CD4-positive, alpha-beta T cell treated with Interleukin-17A for 1 hour (primary cell): ENCODE results near the gene FAM168B.
A peak's percentile ranks its signal among the peaks of the same experiment; 100 is the strongest.

Experiments
- DNase-seq: peaks from one replicate; pipeline ENCODE4 v3.0.0-alpha.2; 2020

The FAM168B gene

GRCh38 chr2:131054488-131054887 lies 38.8 kb downstream of the FAM168B start:
- DNase-seq: no peak

DNA sequence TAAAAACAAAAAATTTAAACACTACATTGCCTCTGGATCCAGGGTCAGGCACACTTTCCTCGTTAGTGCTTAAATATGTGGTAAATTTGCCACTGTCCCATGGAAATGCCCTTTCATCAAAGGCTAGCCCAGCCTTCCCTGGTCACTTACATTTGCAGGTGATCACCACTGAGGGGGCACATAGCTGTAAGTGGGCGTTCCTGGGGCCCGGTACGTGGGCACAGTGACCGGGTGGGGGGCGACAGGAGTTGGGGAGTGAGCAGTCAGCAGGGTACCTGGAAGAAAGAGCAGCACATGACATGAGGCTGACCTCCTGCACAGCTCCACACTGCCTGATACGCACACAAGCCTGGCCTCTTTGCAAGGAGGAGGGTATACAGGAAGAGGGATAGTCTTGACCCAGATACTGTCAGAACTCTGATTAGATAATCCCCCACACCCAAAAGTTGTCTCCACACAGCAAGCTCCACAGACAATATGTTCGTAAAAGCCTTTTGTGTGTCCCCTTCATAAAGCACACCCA lies 40.5 kb downstream of the FAM168B start:
- DNase-seq: no peak

- DNase-seq: no peak
These were observed 42.4 kb downstream of the FAM168B start for GRCh38 chr2:131050896-131051295.

DNA sequence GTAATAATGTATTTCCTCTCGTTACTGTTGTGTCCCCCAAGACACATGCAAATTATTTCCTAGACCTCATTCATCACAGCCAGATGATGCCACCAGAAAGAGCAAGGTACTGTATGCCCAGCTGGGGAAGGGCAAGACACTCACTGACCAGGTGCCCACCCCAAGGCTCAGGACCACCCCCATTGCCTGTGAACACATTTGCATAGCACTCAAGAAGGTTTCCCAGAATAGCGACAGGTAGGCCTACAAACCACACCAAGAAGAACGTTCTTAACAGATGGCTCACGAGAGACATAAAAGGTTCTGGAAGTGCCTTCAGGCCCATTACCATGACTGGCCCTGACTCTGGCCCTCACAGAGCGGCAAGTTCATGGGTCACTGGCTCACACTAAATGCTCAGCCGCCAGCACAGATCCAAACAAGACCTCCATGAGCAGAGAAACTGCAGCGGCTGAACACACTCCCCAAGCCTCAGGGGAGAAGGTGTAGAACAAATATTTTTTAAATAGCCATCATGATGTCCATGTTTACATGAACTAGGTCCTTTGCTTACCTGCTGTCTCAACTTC lies 44.0 kb downstream of the FAM168B start:
- DNase-seq: no peak

DNA sequence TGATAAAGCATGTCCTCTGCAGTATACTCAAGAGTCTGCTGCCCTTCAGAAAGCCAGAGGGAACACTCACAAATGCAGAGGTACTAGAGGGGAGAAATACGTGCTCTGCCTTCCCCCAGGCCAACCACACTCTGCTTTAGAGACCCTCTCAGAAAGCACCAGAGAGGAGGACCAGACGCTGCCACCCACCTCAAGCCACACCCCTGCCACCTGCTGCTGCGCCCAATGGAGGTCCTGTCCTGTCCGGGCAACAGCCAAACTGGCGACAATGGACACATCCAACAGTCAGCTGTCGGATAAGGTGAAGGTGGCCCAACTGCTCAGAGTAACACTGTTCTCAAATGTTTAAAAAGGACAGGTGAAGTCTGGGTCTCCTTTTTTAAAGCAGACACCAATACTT lies 44.6 kb downstream of the FAM168B start:
- DNase-seq: no peak

GRCh38 chr2:131047920-131048560 lies 45.2 kb downstream of the FAM168B start:
- no peak for DNase-seq

- no peak for DNase-seq
These were observed 46.2 kb downstream of the FAM168B start for GRCh38 chr2:131046918-131047652.

DNA sequence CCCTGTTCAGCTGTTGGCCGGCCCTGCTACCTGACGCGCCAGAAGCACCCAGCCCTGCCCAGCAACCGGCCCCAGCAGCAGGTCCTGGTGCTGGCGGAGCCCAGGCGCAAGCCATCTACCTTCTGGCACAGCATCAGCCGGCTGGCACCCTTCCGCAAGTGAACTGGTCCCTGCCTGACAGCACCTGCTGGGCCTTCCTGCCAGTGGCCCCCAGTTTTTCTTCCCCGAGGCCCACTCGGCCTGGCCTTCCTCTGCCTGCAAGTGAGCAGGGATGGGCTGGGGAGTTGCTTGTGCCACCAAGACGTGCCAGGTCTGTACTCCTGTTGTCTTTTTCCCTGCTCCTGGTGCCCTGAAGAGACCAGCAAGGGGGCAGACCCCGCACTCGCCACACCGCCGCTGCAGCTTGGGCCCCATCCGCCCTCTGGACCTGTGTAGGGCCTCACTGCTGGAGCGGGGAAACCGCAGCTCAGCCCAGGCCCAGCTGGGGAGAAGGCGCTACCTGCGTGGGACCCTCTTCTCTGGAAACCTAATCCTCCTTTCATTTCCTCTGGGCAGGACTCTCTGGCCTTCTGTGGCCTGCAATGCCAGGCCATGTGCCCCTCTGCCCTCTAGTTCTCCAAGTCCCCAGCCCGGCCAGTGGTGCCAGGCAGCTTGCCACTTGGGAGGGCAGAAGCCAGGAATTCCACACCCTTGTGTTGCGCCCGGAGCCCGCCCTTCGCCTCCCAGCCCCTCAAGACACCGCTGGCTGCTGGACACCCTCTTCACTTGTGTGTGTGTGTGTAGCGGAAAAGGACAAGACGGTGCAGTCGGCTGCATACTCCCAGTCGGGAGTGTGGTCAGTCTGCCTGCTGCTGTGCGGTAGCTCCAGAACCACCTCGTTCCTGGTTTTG lies 47.0 kb downstream of the FAM168B start:
- DNase-seq: no peak

GRCh38 chr2:131045286-131046027 lies 47.8 kb downstream of the FAM168B start:
- DNase-seq: no peak

DNA sequence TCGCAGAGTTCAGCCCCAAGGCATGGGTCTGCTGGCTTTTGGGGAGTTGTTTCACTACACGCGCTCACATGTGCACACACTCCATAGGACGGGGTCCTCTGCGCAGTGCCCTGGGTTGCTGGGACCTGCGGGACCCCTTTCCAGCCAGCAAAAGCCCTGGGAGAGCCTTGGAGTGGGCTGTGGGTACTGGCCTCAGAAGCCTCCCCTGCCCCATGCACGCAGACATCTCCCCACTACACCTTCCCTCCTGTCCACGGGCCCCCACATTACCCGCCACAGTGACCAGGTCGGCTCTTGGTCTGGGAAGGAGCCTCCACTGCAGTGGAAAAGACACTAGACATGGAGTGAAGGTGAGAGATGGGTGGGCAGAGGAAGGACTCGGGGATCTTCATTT lies 48.5 kb downstream of the FAM168B start:
- DNase-seq: no peak

DNA sequence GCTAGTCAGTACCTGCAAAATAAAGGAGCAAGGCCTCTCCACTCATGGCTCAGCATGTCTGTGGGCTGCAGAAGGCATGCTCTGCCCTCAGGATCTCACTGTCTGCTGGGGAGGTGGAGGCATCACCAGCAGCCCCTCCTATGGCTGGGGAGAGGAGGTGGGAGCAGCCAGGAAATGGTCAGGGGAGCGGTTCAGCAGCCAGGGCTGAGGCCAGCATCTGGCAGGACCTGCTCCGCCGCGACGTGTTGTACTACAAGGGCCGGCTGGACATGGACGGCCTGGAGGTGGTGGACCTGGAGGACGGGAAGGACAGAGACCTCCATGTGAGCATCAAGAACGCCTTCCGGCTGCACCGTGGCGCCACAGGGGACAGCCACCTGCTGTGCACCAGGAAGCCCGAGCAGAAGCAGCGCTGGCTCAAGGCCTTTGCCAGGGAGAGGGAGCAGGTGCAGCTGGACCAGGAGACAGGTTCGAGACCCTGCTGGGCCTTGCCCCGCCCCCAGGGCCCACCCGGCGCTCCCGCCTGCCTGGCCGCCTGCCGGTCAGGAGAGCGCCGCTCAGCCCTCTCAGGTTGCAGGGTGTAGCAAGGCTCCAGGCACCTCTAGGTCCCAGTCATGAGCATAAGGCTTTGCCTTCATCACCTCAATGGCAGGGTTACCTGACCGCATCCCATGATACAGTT lies 49.0 kb downstream of the FAM168B start:
- DNase-seq: no peak

- DNase-seq: no peak
These were observed 49.8 kb downstream of the FAM168B start for GRCh38 chr2:131043199-131044074.

- no peak for DNase-seq
These were observed 51.0 kb downstream of the FAM168B start for GRCh38 chr2:131042148-131042775.

GRCh38 chr2:131041402-131042147 lies 51.7 kb downstream of the FAM168B start:
- DNase-seq: peak; percentile 5

GRCh38 chr2:131040661-131041401 lies 52.4 kb downstream of the FAM168B start:
- peak; percentile 9 for DNase-seq

DNA sequence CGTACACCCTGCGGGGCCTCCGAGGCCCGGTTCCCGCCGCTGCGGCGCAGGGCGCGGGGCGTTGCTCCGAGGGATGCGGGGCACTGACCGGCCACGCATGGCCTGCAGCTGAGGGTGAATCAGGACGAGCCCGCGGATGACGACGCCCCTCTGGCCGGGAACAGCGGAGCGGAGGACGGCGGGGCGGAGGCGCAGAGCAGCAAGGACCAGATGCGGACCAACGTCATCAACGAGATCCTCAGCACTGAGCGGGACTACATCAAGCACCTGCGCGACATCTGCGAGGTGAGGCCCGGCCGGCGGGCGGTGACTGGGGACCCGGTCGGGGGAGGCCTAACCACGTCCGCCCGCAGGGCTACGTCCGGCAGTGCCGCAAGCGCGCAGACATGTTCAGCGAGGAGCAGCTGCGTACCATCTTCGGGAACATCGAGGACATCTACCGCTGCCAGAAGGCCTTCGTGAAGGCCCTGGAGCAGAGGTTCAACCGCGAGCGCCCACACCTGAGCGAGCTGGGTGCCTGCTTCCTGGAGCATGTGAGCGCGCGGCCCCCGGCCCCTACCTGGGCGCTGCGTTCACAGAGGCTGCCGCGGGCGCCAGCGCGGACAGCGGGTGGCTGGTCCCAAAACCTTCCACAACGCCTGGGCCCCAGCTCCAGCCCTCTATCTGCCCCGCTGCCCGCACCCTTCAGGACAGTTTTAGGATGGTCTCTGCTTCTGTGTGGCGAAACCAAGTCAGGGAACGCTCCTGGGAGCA lies 53.2 kb downstream of the FAM168B start:
- peak; percentile 28 for DNase-seq

GRCh38 chr2:131039535-131039907 lies 53.7 kb downstream of the FAM168B start:
- DNase-seq: no peak

DNA sequence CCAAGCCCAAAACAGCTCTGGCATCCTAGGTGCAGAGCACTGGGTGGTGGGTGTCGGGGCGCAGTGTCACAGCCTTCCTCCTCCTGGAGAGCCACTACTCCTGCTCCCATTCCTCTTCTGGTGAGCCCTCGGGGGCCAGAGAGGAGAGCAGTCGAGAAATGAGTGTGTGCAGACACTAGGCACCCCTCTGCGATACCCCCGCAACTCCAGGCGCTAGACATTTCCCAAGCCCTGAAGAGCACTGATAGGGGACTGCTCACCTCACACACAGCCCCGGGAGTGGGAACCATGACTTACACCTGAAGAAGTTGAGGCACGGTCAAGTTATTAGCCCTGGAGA lies 54.2 kb downstream of the FAM168B start:
- no peak for DNase-seq
